Activated T-cell treated with anti-CD3 and anti-CD28 coated beads, Interleukin-2, amount 50 U/mL, for 72 hours (primary cell): ENCODE data around the gene GMDS. TPM values are rescaled to one million over a fixed set of nuclear protein-coding genes. Genes with fewer than 3 reads are reported as not detected.

ENCODE experiments used
- ATAC-seq, 2 donors: fragments of 150-1000 bp; cut with Tn5 transposase; replicated peaks in 1 of 2; 2 replicates each; pipeline ENCODE4 v1.10.0; 2021; ENCODE audit warnings: moderate library complexity in 2 of 2, mild to moderate bottlenecking in 1 of 2
- DNase-seq, 2 donors: peaks; one replicate each; pipeline ENCODE4 v3.0.0; 2021 to 2022; ENCODE audit warnings: mixed read lengths in 1 of 2
- H3K27ac Mint-ChIP-seq: one replicate; pipeline ENCODE4 v1.8.0; 2022; ENCODE audit warnings: mild to moderate bottlenecking, moderate library complexity, mixed read lengths
- H3K27me3 Mint-ChIP-seq: one replicate; pipeline ENCODE4 v1.8.0; 2022; ENCODE audit warnings: low read depth, mixed read lengths
- H3K36me3 Mint-ChIP-seq, 2 donors: one replicate each; pipeline ENCODE4 v1.8.0; 2022; ENCODE audit warnings: mixed read lengths in 2 of 2, mild to moderate bottlenecking in 1 of 2; ENCODE audit not compliant: insufficient read depth in 2 of 2
- H3K4me1 Mint-ChIP-seq: one replicate; pipeline ENCODE4 v1.8.0; 2022; ENCODE audit warnings: low read depth, mixed read lengths
- H3K4me3 Mint-ChIP-seq, 2 donors: one replicate each; pipeline ENCODE4 v1.8.0; 2022; ENCODE audit warnings: mild to moderate bottlenecking in 2 of 2, mixed read lengths in 2 of 2, moderate library complexity in 2 of 2
- H3K9me3 Mint-ChIP-seq, 2 donors: one replicate each; pipeline ENCODE4 v1.8.0; 2022; ENCODE audit warnings: mixed read lengths in 2 of 2
- total RNA-seq, 2 donors: library from RNA; stranded (reverse); gene quantifications; one replicate each; pipeline ENCODE4 v1.2.3, GENCODE V29; 2022

The GMDS gene
- total RNA-seq, 2 donors from 2014 or later = 23.8 to 33.0 TPM

DNA sequence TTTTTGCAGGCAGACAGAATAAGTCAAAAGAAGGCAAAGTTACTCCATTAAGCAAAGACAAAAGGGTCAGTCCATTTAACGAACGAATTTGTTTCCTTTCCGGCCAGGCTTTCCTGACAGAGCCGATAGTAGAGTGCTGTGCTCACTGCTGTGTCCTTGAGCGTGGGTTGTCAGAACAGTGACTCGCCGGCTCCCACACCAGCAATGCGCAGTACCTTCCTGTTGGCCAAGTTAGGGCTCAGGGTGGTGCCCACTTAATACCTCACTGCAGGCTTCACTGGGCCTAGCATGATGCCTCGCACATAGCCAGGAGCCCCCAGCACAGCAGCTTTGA lies 341.0 kb downstream of the GMDS start:
- DNase-seq (no peak), ATAC-seq (no peak)
- Mint-ChIP-seq H3K36me3 (no peaks in the 10 kb centered on the region), H3K9me3 (no peaks in the 10 kb centered on the region), H3K27ac (no peak overlapping the region), H3K4me1 (no peaks in the 10 kb centered on the region), H3K4me3 (no peak overlapping the region), H3K27me3 (no peaks in the 10 kb centered on the region)

DNA sequence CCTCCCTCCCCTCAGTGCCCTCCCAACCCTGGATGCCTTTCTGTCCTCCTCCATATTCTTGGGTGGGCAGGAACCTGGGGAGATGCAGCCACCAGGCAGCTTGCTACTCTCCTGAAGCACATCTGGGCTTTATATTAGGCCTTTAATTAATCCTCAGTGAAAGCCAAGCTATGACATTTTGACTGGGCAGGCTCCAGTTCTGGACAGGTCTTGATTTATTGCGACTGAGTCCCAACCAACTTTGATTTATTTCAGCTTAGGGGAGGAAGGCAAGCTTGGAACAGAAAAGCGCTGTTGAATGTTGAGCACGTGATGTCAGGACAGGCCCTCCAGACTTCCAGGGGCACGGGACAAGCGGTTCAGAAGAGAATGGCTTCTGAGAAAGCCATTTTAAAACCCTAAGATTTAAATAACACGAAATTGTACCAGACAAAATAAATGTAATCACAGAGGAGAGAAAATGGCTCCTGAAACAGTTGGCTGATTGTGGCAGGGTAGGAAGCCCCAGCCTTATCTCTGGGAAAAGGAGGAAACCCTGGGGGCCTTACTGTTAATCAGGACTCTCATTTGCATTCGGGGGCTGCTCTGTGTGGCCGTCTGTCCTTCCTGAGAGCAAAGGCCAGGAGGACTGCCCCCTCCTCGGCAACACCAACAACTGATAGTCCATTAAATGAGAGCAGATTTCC lies 341.5 kb downstream of the GMDS start:
- Mint-ChIP-seq H3K27ac (no peak overlapping the region), H3K4me1 (no peaks in the 10 kb centered on the region), H3K9me3 (no peaks in the 10 kb centered on the region), H3K36me3 (no peaks in the 10 kb centered on the region), H3K27me3 (no peaks in the 10 kb centered on the region), H3K4me3 (no peak overlapping the region)
- ATAC-seq = no peak
- no peak for DNase-seq

DNA sequence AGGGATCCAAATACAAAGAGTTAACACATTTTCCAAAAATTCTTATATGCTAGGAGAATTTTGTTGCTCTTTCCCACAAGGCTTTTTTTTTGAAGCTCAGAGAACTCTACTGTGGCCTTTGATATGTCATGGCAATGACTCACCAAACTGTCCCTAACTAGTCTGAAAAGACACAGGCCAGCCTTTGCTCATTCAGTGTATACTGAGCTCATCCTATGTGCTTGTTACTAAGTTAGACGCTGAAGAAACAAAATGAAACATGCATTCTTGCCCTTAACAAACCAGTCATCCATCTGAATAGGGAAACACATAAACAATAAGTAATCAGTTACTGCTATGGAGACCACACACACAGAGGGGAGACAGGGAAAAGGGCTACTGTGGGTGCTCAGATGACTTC lies 343.8 kb downstream of the GMDS start:
- H3K27ac Mint-ChIP-seq = no peak overlapping the region
- no peaks in the 10 kb centered on the region for H3K36me3 Mint-ChIP-seq
- peak in 1 of 2 donors; percentile 3 for DNase-seq
- ATAC-seq = peak; percentile 76 to 89
- H3K9me3 Mint-ChIP-seq = no peaks in the 10 kb centered on the region
- no peaks in the 10 kb centered on the region for H3K27me3 Mint-ChIP-seq
- no peak overlapping the region for H3K4me3 Mint-ChIP-seq
- H3K4me1 Mint-ChIP-seq = no peaks in the 10 kb centered on the region

DNA sequence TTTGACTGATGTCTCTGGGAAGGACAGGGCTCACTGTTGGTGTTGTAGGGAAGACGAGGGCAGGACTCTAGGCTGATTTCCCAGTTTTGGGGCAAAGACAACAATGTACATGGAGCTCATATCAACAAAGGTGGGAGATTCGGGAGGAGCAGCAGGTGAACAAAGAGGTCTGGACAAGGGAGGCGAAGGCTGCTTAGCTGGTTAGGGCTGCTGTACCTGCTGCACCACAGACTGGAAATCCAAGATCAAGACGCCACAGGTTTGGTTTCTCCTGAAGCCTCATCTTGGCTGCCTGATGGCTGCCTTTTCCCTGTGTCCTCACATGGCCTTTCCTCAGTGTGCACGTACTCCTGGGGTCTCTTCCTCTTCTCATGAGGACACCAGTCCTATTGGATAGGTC lies 348.5 kb downstream of the GMDS start:
- H3K27ac Mint-ChIP-seq = no peak overlapping the region
- DNase-seq (no peak), ATAC-seq (no peak)

DNA sequence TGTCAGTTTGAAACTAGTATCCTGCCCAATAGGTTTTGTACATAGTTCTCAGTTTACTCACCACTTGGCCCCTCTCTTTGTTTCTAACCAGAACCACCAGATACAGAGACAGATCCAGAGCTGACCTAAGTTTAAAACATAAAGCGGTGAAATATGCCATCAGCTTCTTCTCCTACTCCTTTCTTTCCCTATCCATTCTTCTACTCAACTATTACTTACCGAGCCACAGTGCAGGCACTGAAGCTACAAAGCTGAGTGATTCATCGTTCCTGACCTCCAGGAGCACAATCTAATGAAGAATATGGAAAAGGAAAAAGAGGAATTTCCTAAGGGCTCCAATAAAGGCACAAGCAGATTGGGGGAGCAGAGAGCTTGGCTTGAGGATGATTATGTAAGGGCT lies 349.7 kb downstream of the GMDS start:
- DNase-seq = no peak
- no peak overlapping the region for H3K4me3 Mint-ChIP-seq
- no peak overlapping the region for H3K27ac Mint-ChIP-seq
- H3K9me3 Mint-ChIP-seq = no peaks in the 10 kb centered on the region
- no peak for ATAC-seq
- H3K36me3 Mint-ChIP-seq = no peaks in the 10 kb centered on the region
- no peaks in the 10 kb centered on the region for H3K27me3 Mint-ChIP-seq
- peaks cover 8% of the 10 kb centered on the region for H3K4me1 Mint-ChIP-seq

More for the DNA sequence above, 348.5 kb downstream of the GMDS start:
- H3K4me1 Mint-ChIP-seq = no peaks in the 10 kb centered on the region
- no peaks in the 10 kb centered on the region for H3K9me3 Mint-ChIP-seq
- H3K36me3 Mint-ChIP-seq = no peaks in the 10 kb centered on the region
- H3K4me3 Mint-ChIP-seq = no peak overlapping the region
- no peaks in the 10 kb centered on the region for H3K27me3 Mint-ChIP-seq

DNA sequence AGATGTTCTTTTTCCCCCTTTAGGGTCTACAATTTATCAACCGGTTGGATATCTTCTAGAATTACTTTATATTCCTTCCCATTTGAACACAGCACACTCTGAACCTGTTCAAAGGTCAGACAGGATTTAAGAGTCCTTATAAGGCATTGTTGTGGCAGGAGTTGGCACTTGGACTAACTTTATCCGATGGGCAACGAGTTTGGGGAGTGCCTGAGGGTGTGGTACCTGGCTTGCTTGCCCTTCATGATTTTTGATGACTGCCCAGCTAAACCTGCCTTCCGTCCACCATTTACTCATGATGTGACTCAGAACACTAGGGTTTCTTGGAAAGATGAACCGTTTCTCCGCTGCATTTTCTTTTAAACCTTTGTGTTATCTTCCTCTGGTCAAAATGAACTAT lies 350.5 kb downstream of the GMDS start:
- no peaks in the 10 kb centered on the region for H3K9me3 Mint-ChIP-seq
- peaks cover 13% of the 10 kb centered on the region for H3K4me1 Mint-ChIP-seq
- H3K27ac Mint-ChIP-seq = no peak overlapping the region
- no peaks in the 10 kb centered on the region for H3K36me3 Mint-ChIP-seq
- ATAC-seq = no peak
- no peak for DNase-seq
- H3K27me3 Mint-ChIP-seq = no peaks in the 10 kb centered on the region
- no peak overlapping the region for H3K4me3 Mint-ChIP-seq

DNA sequence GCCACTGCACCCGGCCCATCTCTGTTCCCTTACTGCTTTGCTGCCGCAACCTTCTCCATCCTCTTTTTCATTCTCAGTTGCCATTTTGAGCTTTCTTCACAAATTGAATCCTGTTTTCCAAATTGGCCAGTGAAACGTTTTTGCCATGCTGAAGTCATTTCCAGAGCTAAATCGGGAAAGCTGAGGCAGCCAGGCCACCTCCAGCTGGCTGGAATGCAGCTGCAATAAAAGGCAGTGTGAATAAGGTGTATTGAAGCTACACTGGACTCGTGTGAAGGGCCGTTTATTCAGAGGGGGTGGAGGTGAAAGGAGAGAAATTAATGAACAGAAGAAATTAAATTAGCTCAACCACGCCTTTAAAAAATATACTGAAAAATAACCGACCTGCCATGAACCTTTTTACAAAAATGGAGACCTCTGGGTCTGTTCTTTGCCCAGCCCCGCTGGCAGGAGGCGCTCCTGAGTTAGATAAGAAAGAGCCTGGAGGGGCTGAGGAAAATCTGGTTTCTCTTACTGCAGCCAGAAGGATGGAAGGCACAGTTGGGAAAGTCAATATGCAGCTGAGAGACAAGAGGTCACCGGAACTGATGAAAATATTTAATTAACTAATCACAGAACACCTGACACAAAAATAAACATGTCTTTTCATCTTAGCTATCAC lies 351.8 kb downstream of the GMDS start:
- H3K27me3 Mint-ChIP-seq = no peaks in the 10 kb centered on the region
- ATAC-seq (no peak), DNase-seq (no peak)
- H3K9me3 Mint-ChIP-seq = no peaks in the 10 kb centered on the region
- H3K4me1 Mint-ChIP-seq = peaks cover 13% of the 10 kb centered on the region
- H3K36me3 Mint-ChIP-seq = no peaks in the 10 kb centered on the region
- H3K27ac Mint-ChIP-seq = no peak overlapping the region
- H3K4me3 Mint-ChIP-seq = no peak overlapping the region

DNA sequence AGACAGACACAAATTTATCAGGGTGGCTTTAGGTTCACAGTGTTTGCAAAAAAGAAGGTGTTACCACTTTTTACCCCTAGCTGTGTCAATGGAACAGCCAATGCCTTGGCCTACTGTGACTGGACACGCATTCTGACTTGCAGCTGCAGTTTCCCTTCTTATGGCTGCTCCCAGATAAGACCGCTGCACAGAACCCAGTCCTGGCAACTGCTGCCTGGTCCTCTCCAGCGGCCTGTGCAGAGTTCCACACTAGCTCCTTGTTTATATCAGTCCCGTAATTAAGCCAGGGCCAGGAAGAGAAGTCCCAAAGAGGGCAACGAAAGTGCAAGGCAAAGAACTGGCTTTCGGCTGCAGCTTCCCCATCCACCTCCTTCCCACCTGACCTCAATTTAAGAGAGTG lies 352.7 kb downstream of the GMDS start:
- DNase-seq (no peak), ATAC-seq (no peak)
- no peak overlapping the region for H3K27ac Mint-ChIP-seq
- no peak overlapping the region for H3K4me3 Mint-ChIP-seq
- no peaks in the 10 kb centered on the region for H3K36me3 Mint-ChIP-seq
- H3K27me3 Mint-ChIP-seq = no peaks in the 10 kb centered on the region
- no peaks in the 10 kb centered on the region for H3K9me3 Mint-ChIP-seq
- peaks cover 13% of the 10 kb centered on the region for H3K4me1 Mint-ChIP-seq

DNA sequence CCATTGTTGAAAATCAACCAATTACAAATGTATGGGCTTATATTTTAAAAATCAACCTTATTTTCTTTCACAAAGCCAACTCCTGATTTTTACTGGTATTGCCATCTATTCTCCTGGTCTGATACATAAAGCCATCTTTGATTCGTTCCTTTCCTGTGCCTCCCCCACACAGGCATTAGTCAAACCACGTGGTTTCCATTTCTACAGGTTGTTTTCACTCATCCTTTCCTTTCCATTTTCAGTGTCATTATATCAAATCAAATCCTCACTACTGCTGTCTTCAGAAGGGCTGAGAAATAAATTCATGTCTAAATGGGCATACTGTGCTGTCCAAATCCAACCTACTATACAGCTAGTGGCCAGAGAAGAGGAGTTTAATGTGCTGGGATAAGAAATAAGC lies 354.4 kb downstream of the GMDS start:
- DNase-seq = no peak
- no peak overlapping the region for H3K4me3 Mint-ChIP-seq
- ATAC-seq = peak; percentile 34 to 36
- peaks cover 13% of the 10 kb centered on the region for H3K4me1 Mint-ChIP-seq
- H3K27me3 Mint-ChIP-seq = no peaks in the 10 kb centered on the region
- H3K9me3 Mint-ChIP-seq = no peaks in the 10 kb centered on the region
- H3K27ac Mint-ChIP-seq = no peak overlapping the region
- H3K36me3 Mint-ChIP-seq = no peaks in the 10 kb centered on the region

DNA sequence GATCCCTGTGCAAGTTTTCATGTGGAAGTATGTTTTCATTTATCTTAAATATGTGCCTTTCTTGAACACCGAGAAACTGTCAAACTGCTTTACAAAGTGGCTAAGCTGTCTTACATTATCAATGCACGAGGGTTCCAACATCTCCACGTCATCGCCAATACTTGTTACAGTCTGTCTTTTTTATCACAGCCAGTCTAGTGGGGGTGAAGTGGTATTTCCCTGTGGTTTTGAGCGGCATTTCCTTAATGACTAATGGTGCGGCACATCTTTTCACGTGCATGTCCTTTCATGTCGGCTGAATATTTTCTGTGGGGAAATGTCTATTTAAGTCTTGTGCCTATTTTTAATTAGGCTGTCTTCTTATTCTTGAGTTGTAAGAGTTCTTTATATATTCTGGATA lies 355.3 kb downstream of the GMDS start:
- no peak for ATAC-seq
- H3K4me3 Mint-ChIP-seq = no peak overlapping the region
- H3K27me3 Mint-ChIP-seq = no peaks in the 10 kb centered on the region
- no peaks in the 10 kb centered on the region for H3K9me3 Mint-ChIP-seq
- H3K27ac Mint-ChIP-seq = no peak overlapping the region
- peaks cover 13% of the 10 kb centered on the region for H3K4me1 Mint-ChIP-seq
- DNase-seq = no peak
- H3K36me3 Mint-ChIP-seq = no peaks in the 10 kb centered on the region

DNA sequence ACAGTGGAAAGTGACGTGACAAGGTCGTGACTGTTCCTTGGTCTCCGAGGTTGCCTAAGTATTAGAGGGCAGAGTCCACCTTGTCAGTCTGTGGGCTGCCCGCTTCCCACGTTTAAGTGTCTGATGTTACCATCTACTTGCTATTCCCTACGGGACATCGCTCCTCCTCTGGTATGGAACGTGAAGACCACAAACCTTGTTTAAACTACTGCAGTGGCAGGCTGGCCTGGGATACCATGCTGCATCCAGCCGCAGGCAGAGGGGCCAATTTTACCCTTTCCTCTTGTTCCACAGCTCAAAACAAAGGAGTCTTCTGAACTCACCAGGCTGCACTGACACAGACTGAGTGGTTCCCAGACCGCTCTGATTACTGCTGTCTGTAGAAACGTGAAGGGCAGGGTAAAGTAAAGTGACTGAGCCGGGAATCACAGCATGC lies 359.8 kb downstream of the GMDS start:
- Mint-ChIP-seq H3K27me3 (no peaks in the 10 kb centered on the region), H3K27ac (no peak overlapping the region), H3K36me3 (no peaks in the 10 kb centered on the region), H3K9me3 (no peaks in the 10 kb centered on the region), H3K4me3 (no peak overlapping the region), H3K4me1 (peaks cover 4% of the 10 kb centered on the region)
- DNase-seq (no peak), ATAC-seq (no peak)

DNA sequence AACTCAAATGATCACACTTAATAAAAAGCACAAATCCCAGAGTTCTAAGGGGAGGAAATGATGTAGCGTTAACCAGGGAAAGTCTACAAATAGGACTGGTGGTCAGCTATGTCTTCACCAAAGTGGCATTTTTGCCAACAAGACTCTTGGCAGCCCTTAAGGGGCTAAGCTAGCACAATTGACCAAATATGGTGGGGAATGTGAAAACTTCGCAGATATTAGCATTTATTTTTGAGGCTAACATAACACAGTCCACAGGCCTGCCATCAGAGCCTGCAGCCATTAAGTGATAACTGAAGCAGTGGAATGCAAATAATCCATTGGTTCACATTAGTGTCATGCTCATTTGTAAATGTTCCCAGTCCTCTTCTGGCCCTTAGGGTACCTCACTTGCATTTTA lies 361.1 kb downstream of the GMDS start:
- DNase-seq = no peak
- Mint-ChIP-seq H3K36me3 (no peaks in the 10 kb centered on the region), H3K9me3 (no peaks in the 10 kb centered on the region), H3K4me1 (no peaks in the 10 kb centered on the region), H3K4me3 (no peak overlapping the region), H3K27me3 (no peaks in the 10 kb centered on the region), H3K27ac (no peak overlapping the region)
- no peak for ATAC-seq

DNA sequence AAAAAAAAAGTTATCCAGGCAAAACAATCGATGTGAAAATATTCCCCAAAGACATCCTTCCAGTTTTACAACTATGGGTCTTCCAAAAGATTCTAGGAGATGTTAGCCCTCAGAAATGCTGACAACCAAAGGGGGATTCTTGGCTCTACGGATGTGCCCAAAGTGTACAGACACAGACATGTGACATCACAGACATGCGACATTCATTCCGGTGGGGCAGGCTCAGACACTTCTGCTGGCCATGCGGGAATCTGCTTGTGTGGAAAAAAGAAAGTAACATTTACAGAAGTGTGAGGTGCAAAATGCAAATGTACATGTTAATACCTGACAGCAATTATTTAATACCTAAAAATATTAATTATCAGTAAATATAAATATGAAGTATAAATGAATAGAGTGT lies 367.1 kb downstream of the GMDS start:
- no peaks in the 10 kb centered on the region for H3K27me3 Mint-ChIP-seq

DNA sequence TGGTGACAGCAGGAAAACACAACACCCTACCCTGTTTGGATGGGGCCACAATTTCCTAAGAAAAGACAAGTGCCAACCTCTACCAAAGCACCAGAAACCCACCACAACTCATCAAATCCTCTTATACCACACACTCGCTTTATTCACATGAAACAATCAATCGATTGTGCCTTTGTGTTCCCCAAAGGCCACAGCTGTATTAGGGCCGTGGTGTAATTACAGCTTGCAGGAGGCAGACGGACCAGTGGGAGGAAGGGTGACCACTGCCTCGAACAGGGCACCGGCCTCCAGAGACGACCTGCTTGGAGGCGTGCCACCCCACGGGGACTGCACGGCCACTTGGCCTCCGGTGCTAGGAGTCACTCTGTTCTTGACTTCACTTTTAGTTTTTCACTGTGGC lies 371.6 kb downstream of the GMDS start:
- no peaks in the 10 kb centered on the region for H3K4me1 Mint-ChIP-seq
- H3K4me3 Mint-ChIP-seq = no peak overlapping the region

More for the DNA sequence above, 367.1 kb downstream of the GMDS start:
- ATAC-seq (no peak), DNase-seq (no peak)
- H3K4me3 Mint-ChIP-seq = no peak overlapping the region
- H3K27ac Mint-ChIP-seq = no peak overlapping the region
- H3K36me3 Mint-ChIP-seq = no peaks in the 10 kb centered on the region
- H3K4me1 Mint-ChIP-seq = no peaks in the 10 kb centered on the region
- H3K9me3 Mint-ChIP-seq = no peaks in the 10 kb centered on the region

More for the DNA sequence above, 371.6 kb downstream of the GMDS start:
- DNase-seq = no peak
- Mint-ChIP-seq H3K9me3 (no peaks in the 10 kb centered on the region), H3K27me3 (no peaks in the 10 kb centered on the region), H3K36me3 (no peaks in the 10 kb centered on the region), H3K27ac (no peak overlapping the region)
- ATAC-seq = no peak
